ENCODE measurements around the gene EMILIN2.

Gene EMILIN2

GRCh38 chr18:2878656-2879330 is 32.0 kb downstream of the EMILIN2 start:
- no peak for DNase-seq (ENCODE audit: low spot score)

GRCh38 chr18:2879889-2880288 is 33.1 kb downstream of the EMILIN2 start:
- DNase-seq (ENCODE audit: low spot score), result no peak

- DNase-seq (ENCODE audit: low spot score), result peak; percentile 18
Measured at GRCh38 chr18:2880473-2880872, 33.7 kb downstream of the EMILIN2 start.

- peak; percentile 92 for DNase-seq (ENCODE audit: low spot score)
Measured at GRCh38 chr18:2881088-2881839, 34.5 kb downstream of the EMILIN2 start.

- peak; percentile 61 for DNase-seq (ENCODE audit: low spot score)
Measured at GRCh38 chr18:2881840-2882195, 35.0 kb downstream of the EMILIN2 start.

GRCh38 chr18:2882201-2882600 is 35.4 kb downstream of the EMILIN2 start:
- no peak for DNase-seq (ENCODE audit: low spot score)

- DNase-seq (ENCODE audit: low spot score), result no peak
Measured at GRCh38 chr18:2883076-2883735, 36.4 kb downstream of the EMILIN2 start.

- DNase-seq (ENCODE audit: low spot score), result no peak
Measured at GRCh38 chr18:2884706-2885285, 38.0 kb downstream of the EMILIN2 start.

GRCh38 chr18:2887470-2887869 is 40.7 kb downstream of the EMILIN2 start:
- DNase-seq (ENCODE audit: low spot score), result no peak

- DNase-seq (ENCODE audit: low spot score), result no peak
Measured at GRCh38 chr18:2889761-2890192, 43.0 kb downstream of the EMILIN2 start.

GRCh38 chr18:2890606-2891005 is 43.8 kb downstream of the EMILIN2 start:
- DNase-seq (ENCODE audit: low spot score), result no peak

- DNase-seq (ENCODE audit: low spot score), result no peak
Measured at GRCh38 chr18:2891526-2892431, 45.0 kb downstream of the EMILIN2 start.

- DNase-seq (ENCODE audit: low spot score), result no peak
Measured at GRCh38 chr18:2893056-2893455, 46.2 kb downstream of the EMILIN2 start.

- DNase-seq (ENCODE audit: low spot score), result no peak
Measured at GRCh38 chr18:2893676-2894075, 46.9 kb downstream of the EMILIN2 start.

- no peak for DNase-seq (ENCODE audit: low spot score)
Measured at GRCh38 chr18:2894131-2894840, 47.5 kb downstream of the EMILIN2 start.

GRCh38 chr18:2894841-2895370 is 48.1 kb downstream of the EMILIN2 start:
- DNase-seq (ENCODE audit: low spot score), result no peak

- no peak for DNase-seq (ENCODE audit: low spot score)
Measured at GRCh38 chr18:2895391-2895790, 48.6 kb downstream of the EMILIN2 start.

GRCh38 chr18:2896990-2897389 is 50.2 kb downstream of the EMILIN2 start:
- no peak for DNase-seq (ENCODE audit: low spot score)

GRCh38 chr18:2897448-2898185 is 50.8 kb downstream of the EMILIN2 start:
- no peak for DNase-seq (ENCODE audit: low spot score)

GRCh38 chr18:2898186-2898640 is 51.4 kb downstream of the EMILIN2 start:
- DNase-seq (ENCODE audit: low spot score), result peak; percentile 56
